ENCODE data around the gene TERT.
"Not testable (repeated sequence)": the region's sequence is repeated elsewhere in the genome, so short reads cannot be mapped to it uniquely, and the experiment has no call there.

TERT gene

DNA sequence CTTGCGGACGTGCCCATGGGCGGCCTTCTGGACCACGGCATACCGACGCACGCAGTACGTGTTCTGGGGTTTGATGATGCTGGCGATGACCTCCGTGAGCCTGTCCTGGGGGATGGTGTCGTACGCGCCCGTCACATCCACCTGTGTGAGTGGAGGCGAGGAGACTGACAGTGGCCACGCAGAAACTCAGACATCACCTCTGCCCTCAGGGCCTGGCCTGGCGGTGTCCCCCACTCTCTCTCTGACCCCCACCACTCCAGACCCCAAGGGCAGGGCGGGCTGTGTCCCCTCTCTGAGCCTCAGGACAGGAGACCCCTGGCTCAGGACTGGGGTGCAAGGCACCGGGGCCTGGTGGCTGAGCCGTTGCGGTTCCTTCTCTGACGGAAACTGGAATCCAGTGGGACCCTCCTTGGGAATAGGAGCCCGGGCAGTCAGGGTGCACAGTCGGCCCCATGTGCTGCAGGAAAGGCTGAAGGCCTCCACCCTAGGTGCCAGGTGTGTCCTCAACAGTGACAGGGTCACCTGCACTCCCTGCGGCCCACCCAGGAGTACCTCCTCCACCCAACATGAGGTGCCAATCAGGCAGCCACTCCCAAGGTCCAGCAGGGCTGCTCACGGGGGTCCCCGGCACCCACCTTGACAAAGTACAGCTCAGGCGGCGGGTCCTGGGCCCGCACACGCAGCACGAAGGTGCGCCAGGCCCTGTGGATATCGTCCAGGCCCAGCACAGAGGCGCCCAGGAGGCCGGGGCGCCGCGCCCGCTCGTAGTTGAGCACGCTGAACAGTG, 16.0 kb downstream of the TERT start:
- DNase-seq (ENCODE audit: low spot score), result no peak

DNA sequence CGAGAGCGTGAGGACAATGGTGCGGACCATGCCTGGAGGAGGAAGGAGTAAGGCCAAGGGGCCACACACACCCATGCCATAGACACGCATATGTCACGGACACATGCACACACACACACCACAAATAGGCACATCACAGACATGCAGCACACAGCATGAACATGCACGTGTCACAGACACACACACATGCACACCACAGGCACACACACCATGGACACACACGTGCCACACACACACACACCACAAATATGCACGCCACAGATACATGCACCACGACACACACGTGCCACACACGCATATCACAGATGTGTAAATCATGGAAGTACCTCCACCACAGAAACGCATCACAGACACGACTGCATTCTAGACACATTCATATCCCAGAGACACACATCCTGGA, 16.7 kb downstream of the TERT start:
- no peak for DNase-seq (ENCODE audit: low spot score)

DNA sequence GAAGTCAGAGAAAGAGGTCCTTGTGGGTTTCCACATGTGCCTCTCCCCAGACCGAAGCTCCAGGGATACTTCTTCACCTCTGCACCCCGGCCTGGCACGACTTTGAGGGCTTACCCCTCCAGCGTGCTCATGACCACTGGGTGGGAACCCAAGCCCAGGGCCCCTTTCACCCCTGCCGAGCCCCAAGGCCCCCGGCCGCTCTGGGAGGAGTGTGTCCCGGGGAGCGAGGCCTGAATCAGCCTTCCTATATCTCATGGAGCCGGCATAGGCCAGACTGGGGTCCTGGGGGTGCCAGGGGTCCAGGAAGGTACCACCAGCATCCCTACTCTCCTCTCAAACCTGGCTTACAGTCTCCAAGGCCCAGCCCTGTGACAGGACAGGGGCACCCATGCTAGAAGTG, 17.1 kb downstream of the TERT start:
- no peak for DNase-seq (ENCODE audit: low spot score)

DNA sequence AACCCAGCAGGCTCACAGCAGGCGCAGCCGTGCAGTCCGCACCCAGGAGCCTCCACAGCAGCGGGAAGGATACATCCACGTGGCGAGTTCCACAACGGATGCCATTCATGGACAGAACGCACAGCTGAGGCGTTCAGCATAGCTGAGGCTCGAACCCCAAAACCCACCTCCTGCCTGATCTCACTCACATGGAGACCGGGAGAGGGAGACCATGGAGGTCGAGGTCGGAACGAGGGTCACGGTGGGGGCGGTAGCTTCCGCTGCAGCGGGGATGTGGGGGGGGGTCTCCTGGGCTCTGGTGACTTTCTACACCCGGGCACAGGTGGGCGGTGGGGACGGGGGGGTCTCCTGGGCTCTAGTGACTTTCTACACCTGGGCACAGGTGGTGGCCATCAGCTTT, 17.5 kb downstream of the TERT start:
- no peak for DNase-seq (ENCODE audit: low spot score)

DNA sequence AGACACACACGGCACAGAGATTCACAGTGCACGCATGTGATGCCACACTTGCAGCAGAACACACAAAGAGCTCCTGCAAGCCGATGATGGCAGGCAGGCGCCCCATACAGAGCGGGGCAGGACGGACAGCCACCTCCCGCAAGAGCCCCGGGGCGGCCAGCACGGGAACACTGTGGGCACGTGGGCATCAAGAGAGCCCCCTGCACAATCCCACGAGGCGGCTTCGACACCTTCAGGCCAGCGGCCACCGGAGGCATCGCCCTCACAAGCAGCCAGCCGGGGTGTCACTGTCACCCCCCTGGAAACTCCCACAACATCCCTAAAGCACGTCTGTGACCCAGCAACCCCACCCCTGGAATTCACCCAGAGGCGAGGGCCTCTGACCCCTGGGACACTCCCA, 17.9 kb downstream of the TERT start:
- DNase-seq (ENCODE audit: low spot score), result no peak

DNA sequence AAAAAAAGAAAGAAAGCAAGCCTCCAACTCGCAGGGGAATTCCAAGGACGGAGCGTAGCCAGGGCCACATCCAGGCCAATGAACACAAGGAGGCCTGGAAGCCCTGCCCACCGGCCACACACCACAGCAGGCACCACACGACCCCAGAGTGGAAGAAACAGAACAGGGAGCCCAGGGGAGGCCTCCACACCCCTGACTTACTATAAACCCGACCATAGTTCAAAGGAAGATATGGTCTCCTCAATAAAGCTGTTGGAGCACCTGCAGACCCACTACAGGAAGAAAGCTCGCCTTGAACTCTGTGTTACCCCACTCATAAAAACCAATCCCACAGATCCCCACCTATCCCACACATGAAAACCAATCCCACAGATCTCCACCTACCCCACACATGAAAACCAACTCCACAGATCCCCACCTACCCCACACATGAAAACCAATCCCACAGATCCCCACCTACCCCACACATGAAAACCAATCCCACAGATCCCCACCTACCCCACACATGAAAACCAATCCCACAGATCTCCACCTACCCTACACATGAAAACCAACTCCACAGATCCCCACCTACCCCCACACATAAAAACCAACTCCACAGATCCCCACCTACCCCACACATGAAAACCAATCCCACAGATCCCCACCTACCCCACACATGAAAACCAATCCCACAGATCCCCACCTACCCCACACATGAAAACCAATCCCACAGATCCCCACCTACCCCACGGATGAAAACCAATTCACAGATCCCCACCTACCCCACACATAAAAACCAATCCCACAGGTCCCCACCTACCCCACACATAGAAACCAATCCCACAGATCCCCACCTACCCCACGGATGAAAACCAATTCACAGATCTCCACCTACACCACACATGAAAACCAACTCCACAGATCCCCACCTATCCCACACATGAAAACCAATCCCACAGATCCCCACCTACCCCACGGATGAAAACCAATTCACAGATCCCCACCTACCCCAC, 19.2 kb downstream of the TERT start:
- not testable (repeated sequence) for DNase-seq (ENCODE audit: low spot score)

DNA sequence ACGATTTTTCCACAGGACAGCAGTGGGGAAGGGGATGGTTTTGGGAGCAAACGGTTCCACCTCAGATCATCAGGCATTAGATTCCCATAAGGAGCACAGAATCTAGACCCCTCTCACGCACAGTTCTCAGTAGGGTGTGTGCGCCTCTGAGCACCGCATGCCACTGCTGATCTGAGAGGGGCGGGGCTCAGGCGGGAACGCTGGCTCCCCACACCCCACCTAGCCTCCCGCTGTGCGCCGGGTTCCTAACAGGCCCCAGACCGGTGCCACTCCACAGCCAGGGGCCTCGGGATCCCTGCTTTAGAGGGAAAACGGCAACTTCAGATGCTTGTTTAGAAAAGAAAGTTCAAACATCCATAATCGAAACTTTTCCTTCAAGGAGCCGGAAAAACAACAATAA, 20.4 kb downstream of the TERT start:
- DNase-seq (ENCODE audit: low spot score), result no peak

DNA sequence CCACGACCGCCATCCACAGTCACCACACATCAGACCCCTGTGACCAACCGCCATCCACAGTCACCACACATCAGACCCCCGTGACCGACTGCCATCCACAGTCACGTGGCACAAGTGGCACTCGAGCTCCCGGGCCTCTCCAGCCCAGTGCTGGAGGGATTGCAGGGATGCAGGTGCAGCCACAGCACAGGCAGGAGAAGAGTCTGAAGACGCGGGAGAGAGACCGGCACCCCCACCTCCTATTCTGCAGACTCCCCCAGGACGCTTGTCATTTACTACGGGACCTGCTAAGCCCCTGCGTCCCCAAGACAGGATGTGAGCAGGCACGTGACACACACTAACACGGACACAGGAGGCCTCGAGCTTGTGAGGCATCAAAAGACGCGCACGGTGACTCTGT, 21.1 kb downstream of the TERT start:
- DNase-seq (ENCODE audit: low spot score), result no peak

DNA sequence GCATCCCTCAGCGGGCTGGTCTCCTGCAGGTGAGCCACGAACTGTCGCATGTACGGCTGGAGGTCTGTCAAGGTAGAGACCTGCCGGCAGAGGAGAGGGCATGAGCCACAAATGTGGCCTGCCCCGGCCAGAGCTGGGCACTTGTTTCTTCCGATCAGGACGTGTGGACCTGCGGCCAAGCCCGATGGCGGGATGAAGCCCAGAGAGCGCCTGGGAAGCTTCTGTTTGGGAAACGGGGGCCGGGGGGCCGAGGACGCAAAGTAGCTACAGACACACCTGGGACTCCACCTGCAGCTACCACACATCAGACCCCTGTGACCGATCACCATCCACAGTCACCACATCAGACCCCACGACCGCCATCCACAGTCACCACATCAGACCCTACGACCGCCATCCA, 22.7 kb downstream of the TERT start:
- DNase-seq (ENCODE audit: low spot score), result no peak

DNA sequence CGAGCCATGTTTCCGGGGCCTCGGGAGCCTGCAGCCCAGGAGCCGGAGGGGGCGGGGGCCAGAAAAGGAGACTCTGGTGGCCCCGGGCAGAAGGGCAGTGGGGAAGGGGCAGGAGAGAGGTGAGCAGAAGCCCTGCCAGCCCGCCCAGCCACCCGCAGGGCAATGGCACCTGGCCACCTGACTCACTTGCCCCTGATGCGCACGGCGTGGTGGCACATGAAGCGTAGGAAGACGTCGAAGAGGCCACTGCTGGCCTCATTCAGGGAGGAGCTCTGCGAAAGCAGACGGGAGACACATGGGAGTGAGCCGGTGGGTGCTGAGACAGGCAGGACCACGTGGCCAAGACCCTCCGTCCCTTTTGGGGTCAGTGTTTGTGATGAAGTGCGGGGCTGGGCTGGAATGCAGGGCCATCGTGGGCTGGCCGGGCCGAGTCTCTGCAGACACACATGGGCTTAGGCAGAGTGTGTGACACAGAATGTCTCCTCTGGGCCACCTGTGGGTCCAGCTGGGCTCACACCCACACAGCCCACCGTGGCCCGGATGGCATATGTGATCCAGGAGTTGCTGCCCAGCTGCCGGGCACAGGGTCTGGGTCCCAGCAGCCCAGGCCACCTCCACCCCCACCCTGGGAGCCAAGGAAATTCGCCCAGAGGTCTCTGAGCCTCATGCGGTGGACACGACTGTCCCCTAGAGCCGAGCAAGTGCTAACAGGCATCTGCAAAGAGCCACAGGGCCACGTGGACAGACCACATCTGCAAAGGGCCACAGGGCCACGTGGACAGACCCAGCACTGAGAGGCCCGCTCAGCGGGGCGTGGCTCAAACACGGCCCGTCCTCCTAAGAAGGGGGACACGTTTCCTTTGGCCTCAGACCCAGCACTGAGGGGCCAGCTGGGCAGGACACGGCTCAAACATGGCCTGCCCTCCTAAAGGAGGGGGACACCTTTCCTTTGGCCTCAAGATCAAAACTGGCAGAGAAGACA, 23.6 kb downstream of the TERT start:
- no peak for DNase-seq (ENCODE audit: low spot score)

DNA sequence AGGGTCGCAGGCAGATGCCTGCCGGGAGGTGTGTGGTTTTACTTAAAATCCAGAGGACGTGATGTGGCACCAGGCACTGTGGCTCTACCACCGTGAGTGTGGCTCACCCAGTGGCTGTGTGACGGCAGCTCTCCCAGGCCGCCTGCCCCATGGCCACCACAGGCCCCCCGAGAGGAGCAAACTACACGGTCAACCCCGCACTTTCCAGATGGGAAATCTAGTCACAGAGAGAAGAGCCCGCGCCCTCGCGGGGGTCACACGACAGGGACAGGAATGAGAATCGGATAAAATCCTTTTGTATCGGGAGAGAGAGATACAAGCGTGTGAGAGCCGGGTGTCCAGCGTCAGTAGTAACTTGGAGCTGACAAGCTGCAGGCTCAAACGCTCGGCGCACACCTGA, 24.4 kb downstream of the TERT start:
- no peak for DNase-seq (ENCODE audit: low spot score)

DNA sequence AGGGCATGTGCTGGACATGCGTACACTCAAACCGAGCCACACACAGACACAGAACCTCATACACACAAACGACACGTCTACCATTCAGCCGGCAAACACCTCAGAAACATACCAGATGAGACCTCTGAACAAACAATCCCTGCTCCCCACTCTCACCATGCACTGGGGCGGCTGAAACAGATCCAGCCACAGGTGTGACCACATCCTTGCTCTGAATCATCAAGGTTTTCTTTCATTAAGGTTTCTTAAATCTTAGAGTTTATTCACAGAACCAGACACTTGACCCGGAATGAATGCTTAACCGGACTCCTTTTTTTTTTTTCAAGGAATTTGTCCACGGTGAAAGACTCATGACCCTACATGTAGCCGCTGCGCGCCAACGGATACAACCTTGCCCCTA, 26.2 kb downstream of the TERT start:
- DNase-seq (ENCODE audit: low spot score), result no peak

DNA sequence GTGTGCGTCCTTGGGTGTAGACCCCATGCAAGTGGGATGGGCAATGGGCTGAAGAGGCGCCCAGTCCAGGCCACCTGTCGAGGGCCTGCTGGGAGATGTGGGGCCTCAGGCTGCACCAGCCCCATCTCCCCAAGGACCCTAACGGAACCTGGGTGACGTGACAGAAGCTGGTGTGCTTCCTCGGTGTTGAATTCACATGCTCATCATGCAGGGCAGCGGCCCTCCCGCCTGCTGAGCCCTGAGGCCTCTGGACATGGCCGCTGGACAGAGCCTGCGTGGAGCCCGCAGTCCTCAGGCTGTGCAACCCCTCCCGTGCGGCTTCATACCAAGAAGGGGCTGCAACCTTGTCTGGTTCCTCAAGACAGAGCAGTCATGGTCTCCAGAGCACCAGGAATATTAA, 26.8 kb downstream of the TERT start:
- no peak for DNase-seq (ENCODE audit: low spot score)

DNA sequence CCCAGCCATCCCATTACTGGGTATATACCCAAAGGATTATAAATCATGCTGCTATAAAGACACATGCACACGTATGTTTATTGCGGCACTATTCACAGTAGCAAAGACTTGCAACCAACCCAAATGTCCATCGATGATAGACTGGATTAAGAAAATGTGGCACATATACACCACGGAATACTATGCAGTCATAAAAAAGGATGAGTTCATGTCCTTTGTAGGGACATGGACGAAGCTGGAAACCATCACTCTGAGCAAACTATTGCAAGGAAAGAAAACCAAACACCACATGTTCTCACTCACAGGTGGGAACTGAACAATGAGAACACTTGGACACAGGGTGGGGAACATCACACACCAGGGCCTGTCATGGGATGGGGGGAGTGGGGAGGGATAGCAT, 27.4 kb downstream of the TERT start:
- not testable (repeated sequence) for DNase-seq (ENCODE audit: low spot score)

DNA sequence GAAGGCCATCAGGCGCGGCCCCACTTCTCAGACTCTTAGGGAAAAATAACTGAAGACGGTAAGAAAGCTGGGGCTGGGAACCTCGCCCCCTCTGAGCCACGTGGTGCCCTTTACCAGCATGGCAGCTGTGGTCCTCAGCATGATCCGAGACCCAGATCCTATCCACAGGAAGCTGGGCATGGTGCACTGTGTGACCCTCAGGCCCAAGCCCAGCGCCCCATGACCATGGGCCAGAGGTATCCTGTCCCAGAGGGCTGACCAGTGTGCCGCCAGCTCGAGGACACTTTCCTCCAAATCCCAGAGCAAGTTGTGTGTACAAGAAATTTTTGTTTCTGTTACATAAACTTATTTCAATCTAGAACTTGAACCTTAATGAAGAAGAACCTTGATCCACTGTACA, 28.1 kb downstream of the TERT start:
- no peak for DNase-seq (ENCODE audit: low spot score)

DNA sequence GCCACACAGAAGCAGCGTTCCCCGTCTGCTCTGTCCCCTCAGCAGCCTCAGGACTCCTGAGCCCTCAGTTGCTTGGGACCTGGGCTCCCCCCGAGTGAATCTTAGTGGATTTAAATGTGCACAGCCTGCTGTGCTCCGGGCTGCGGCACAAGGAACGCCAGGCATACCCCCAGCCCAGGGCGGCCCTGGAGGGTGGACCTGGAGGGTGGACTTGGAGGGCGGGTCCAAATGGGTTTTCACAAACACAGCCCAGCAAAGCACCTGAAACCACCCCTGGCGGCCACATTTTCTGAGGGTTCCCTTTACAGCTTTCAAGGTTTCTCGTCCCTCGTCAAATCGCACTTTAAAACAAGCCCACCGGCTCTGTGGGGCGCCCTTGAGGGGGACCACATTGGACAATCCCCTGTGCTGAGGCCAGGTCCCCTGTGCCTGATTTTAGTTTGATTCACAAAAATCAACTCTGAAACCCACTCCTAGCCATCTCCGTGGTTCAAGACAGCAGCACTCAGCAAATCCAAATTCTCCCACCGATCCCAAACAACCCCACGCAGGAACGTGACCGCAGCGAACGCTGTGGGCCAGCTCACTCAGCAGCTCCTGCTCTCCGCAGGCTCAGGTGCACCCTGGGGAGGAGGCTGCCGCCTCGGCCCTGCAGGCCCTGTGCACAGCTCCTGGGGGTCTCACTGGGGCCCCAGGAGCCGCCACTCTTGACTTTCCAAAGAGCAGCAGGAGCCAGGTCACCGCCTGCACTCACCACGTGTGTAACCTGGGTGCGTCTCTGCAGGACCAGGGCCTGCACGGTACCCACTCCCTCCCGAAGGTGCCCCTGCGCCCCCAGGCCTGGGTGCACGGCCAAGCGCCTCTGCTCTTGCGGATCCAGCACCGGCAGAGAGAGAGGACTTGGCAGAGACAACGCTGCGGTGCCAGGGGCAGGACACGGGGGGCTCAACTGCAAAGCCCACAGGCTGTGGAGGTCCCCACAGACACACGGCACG, 29.1 kb downstream of the TERT start:
- DNase-seq (ENCODE audit: low spot score), result no peak

DNA sequence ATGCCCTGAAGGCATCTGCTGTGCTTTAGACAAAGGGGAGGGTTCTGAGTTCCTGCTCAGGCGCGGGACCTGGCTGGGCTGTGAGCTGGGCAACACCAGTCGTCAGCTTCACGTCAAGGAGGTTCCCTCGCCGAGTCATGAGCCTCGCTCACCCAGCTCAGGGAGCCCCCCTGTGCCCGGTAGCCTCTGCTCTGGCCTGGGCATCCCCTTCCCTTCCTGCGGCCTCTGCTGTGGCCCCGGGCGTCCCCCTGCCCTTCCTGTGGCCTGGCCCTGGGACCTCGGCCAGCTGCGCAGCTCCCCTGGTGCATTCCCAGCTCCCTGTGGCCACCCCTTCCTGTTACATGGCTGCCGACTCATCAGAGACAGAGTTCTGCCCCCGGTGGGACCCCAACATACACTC, 29.8 kb downstream of the TERT start:
- no peak for DNase-seq (ENCODE audit: low spot score)

DNA sequence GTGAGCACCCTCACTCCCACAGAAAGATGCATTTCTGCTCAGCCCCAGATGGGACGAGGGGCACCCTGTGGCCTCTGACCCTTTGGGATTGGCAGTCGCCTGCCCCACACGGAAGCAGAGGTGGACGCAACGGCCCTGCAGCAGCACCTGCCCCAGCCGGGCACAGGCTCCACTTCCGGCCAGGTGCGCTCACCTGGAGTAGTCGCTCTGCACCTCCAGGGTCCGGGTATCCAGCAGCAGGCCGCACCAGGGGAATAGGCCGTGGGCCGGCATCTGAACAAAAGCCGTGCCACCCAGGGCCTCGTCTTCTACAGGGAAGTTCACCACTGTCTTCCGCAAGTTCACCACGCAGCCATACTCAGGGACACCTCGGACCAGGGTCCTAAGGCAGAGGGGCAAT, 30.7 kb downstream of the TERT start:
- no peak for DNase-seq (ENCODE audit: low spot score)

DNA sequence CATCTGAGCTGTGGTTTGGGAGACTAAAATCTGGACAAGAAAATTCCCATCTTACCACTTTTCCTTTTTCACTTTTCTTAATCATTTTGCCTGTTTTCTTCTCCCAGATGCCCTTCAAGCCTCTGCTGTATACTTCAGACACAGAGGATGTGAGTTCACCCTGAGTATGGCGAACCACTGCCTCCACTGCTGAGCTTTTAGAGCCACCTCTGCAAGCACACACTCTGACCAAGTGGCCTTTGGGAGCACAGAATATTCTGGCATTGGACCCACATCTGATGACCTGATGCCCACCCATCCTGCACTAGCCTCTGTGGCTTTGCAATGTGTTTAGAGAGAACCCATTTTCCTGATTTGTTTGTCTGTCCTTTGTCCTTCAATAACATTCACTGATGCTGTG, 32.5 kb downstream of the TERT start:
- DNase-seq (ENCODE audit: low spot score), result no peak

DNA sequence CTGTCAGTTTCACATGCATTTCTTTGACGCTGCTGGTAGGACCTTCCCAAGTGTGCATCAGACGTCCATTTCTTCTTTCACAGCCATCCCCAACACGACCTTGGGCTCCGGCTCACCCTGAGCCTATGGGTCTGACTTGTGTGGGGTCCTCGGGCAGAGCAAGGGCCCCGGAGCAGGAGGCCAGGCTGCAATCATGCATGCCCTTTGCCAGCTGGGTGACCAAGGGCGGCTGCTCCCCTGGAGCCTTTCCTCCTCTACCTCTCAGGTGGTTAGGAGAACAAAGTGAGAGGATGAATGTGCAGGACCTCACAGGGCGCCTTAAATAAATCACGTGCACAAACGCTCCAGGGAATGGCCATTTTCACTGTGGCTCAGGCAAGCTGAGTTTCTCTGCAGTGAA, 33.2 kb downstream of the TERT start:
- no peak for DNase-seq (ENCODE audit: low spot score)
